Measurements from ENCODE around the gene CNTNAP5.

Gene CNTNAP5

DNA sequence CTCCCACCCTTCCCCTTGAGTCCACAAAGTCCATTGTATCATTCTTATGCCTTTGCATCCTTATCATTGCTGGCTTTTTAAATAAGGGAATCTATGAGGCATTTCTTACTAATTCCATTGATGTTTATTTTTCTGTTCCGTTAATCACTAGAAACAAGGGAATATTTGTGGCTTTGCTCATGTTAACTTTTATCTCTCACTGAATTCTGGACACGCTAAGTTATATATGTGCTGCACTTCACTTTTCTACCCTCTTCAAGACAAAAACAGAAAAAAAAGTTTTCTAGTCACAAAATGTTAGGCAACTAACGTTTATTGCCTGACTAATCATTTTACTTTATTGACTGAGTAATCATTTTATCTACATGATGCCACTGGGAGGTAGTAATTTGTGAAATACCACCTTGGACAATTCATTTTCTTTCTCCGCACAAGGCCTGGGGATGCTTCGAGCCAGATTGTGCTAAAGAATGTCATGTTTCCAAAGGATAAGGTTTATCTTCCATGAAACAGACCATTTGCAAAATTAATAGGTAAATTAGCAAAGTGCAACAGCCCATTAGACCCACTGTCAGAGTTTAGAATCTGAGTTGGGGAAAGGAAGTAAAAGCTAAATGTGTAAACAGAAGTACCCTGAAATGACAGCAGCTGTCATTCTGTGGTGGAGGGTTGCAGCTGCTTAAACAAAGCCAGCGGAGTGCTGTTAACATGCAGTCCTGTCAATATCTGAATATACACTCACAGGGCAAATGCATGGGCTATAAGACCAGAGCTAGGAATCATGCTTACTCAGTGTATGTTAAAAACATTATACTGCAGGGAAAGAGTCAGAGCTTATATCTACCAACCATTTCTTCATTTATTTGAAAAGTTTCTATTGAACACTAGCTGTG lies 658.7 kb downstream of the CNTNAP5 start:
- no peaks in the 10 kb centered on the region for H3K36me3 ChIP-seq (ENCODE audit: insufficient read depth, low read length)
- no peaks in the 10 kb centered on the region for H4K20me1 ChIP-seq (ENCODE audit: insufficient read depth, low read length, poor library complexity, severe bottlenecking)
- no peaks in the 10 kb centered on the region for H3K9me3 ChIP-seq (ENCODE audit: insufficient read depth, low read depth, low read length)
- TF ChIP-seq CTCF (conservative IDR thresholded peaks at IDR 0.05; ENCODE audit: low read length) = no peak
- TF ChIP-seq EZH2phosphoT487 (IDR thresholded peaks at IDR 0.05; ENCODE audit: borderline replicate concordance) = no peak
- H3F3A ChIP-seq (ENCODE audit: low read depth) = no peaks in the 10 kb centered on the region
- H3K9ac ChIP-seq (ENCODE audit: low read depth, low read length, poor library complexity, severe bottlenecking) = no peak overlapping the region
- no peak overlapping the region for H2AFZ ChIP-seq (ENCODE audit: low read length)
- H3K4me1 ChIP-seq (ENCODE audit: insufficient read depth, low read length, poor library complexity, severe bottlenecking) = no peaks in the 10 kb centered on the region
- H3K27me3 ChIP-seq (ENCODE audit: insufficient read depth, low read length, poor library complexity, severe bottlenecking) = no peaks in the 10 kb centered on the region
- no peaks in the 10 kb centered on the region for H3K9me2 ChIP-seq (replicated peaks; ENCODE audit: low read depth, low read length)
- H3K4me2 ChIP-seq (ENCODE audit: low read depth, low read length, poor library complexity, severe bottlenecking) = no peak overlapping the region
- H3K79me2 ChIP-seq (ENCODE audit: insufficient read depth, low read length) = no peaks in the 10 kb centered on the region
- no peak overlapping the region for H3K4me3 ChIP-seq (ENCODE audit: low read length, poor library complexity, severe bottlenecking)

DNA sequence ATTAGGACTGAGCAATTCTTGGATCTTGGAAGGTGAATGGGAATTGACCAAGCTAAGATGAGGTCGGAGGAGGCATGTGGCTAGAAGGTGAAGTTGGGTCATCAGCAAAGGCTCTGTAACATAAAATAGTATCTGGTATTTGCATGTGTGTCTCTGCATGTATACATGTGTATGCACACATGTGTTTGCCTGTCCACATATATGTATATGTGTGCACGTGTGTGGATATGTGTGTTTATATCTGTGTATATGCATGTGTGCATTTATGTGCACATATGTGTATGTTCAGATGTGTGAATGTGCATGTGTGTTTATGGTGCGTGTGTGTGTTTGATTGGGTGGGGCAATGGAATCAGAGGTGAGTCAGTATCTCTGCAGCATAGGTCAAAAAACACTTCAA lies 664.3 kb downstream of the CNTNAP5 start:
- no peaks in the 10 kb centered on the region for H4K20me1 ChIP-seq (ENCODE audit: insufficient read depth, low read length, poor library complexity, severe bottlenecking)
- H3K27me3 ChIP-seq (ENCODE audit: insufficient read depth, low read length, poor library complexity, severe bottlenecking) = no peaks in the 10 kb centered on the region
- no peak overlapping the region for H3K4me3 ChIP-seq (ENCODE audit: low read length, poor library complexity, severe bottlenecking)
- no peaks in the 10 kb centered on the region for H3K9me2 ChIP-seq (replicated peaks; ENCODE audit: low read depth, low read length)
- H3K9ac ChIP-seq (ENCODE audit: low read depth, low read length, poor library complexity, severe bottlenecking) = no peak overlapping the region
- no peaks in the 10 kb centered on the region for H3K79me2 ChIP-seq (ENCODE audit: insufficient read depth, low read length)
- no peak overlapping the region for H3K4me2 ChIP-seq (ENCODE audit: low read depth, low read length, poor library complexity, severe bottlenecking)
- H3K4me1 ChIP-seq (ENCODE audit: insufficient read depth, low read length, poor library complexity, severe bottlenecking) = no peaks in the 10 kb centered on the region
- no peaks in the 10 kb centered on the region for H3F3A ChIP-seq (ENCODE audit: low read depth)
- no peaks in the 10 kb centered on the region for H3K36me3 ChIP-seq (ENCODE audit: insufficient read depth, low read length)
- TF ChIP-seq EZH2phosphoT487 (IDR thresholded peaks at IDR 0.05; ENCODE audit: borderline replicate concordance) (no peak), CTCF (conservative IDR thresholded peaks at IDR 0.05; ENCODE audit: low read length) (no peak)
- H2AFZ ChIP-seq (ENCODE audit: low read length) = no peak overlapping the region
- H3K9me3 ChIP-seq (ENCODE audit: insufficient read depth, low read depth, low read length) = no peaks in the 10 kb centered on the region

- no peaks in the 10 kb centered on the region for H3K36me3 ChIP-seq (ENCODE audit: insufficient read depth, low read length)
- no peak for TF ChIP-seq EZH2phosphoT487 (IDR thresholded peaks at IDR 0.05; ENCODE audit: borderline replicate concordance)
- TF ChIP-seq CTCF (conservative IDR thresholded peaks at IDR 0.05; ENCODE audit: low read length) = no peak
- H3K79me2 ChIP-seq (ENCODE audit: insufficient read depth, low read length) = no peaks in the 10 kb centered on the region
- H3K9ac ChIP-seq (ENCODE audit: low read depth, low read length, poor library complexity, severe bottlenecking) = no peak overlapping the region
- H4K20me1 ChIP-seq (ENCODE audit: insufficient read depth, low read length, poor library complexity, severe bottlenecking) = no peaks in the 10 kb centered on the region
- H3K4me1 ChIP-seq (ENCODE audit: insufficient read depth, low read length, poor library complexity, severe bottlenecking) = no peaks in the 10 kb centered on the region
- no peaks in the 10 kb centered on the region for H3K9me2 ChIP-seq (replicated peaks; ENCODE audit: low read depth, low read length)
- no peaks in the 10 kb centered on the region for H3F3A ChIP-seq (ENCODE audit: low read depth)
- H3K4me3 ChIP-seq (ENCODE audit: low read length, poor library complexity, severe bottlenecking) = no peak overlapping the region
- H3K27me3 ChIP-seq (ENCODE audit: insufficient read depth, low read length, poor library complexity, severe bottlenecking) = no peaks in the 10 kb centered on the region
- no peak overlapping the region for H2AFZ ChIP-seq (ENCODE audit: low read length)
- no peak overlapping the region for H3K4me2 ChIP-seq (ENCODE audit: low read depth, low read length, poor library complexity, severe bottlenecking)
- no peaks in the 10 kb centered on the region for H3K9me3 ChIP-seq (ENCODE audit: insufficient read depth, low read depth, low read length)
Observed at GRCh38 chr2:124692216-124692615, 667.1 kb downstream of the CNTNAP5 start.
